LNCaP clone FGC (cell line): ENCODE results near the gene ECI2.

Experiments used
- DNase-seq: peaks from one replicate; pipeline ENCODE4 v3.0.0-alpha.2; 2011; ENCODE audit warnings: low read depth
- H3K4me3 ChIP-seq: 2 replicates; pipeline ENCODE4 v1.5.1; 2011; ENCODE audit warnings: mild to moderate bottlenecking, low read depth, low read length, control low read depth
- CTCF ChIP-seq: IDR thresholded peaks from 2 replicates; pipeline ENCODE4 v1.5.1; 2012; ENCODE audit warnings: mild to moderate bottlenecking; ENCODE audit not compliant: control insufficient read depth, insufficient read depth; ENCODE audit errors: extremely low read depth

The ECI2 gene

GRCh38 chr6:4124351-4124750, 11.0 kb downstream of the ECI2 start:
- no peak for TF ChIP-seq CTCF
- DNase-seq = no peak
- H3K4me3 ChIP-seq = no peak overlapping the region

GRCh38 chr6:4115741-4116140, 19.6 kb downstream of the ECI2 start:
- H3K4me3 ChIP-seq = no peak overlapping the region
- no peak for DNase-seq
- no peak for TF ChIP-seq CTCF

- no peak for DNase-seq
- no peak for TF ChIP-seq CTCF
- H3K4me3 ChIP-seq = no peak overlapping the region
Observed at GRCh38 chr6:4114123-4114522, 21.3 kb downstream of the ECI2 start.

- DNase-seq = no peak
- H3K4me3 ChIP-seq = no peak overlapping the region
- no peak for TF ChIP-seq CTCF
Observed at GRCh38 chr6:4113649-4114048, 21.7 kb downstream of the ECI2 start.

GRCh38 chr6:4112366-4112765, 23.0 kb downstream of the ECI2 start:
- no peak for DNase-seq
- TF ChIP-seq CTCF = no peak
- H3K4me3 ChIP-seq = no peak overlapping the region

- H3K4me3 ChIP-seq = peak overlapping the region; percentile 10; the same call in 1 of the 2 replicates
Observed at GRCh38 chr6:4109363-4109815, 26.0 kb downstream of the ECI2 start.

GRCh38 chr6:4108561-4109093, 26.7 kb downstream of the ECI2 start:
- TF ChIP-seq CTCF = no peak
- DNase-seq = no peak
- peak overlapping the region; percentile 10; the same call in 1 of the 2 replicates for H3K4me3 ChIP-seq

More at GRCh38 chr6:4109363-4109815, 26.0 kb downstream of the ECI2 start:
- DNase-seq = peak; percentile 81
